GM13977 (cell line): Measurements from ENCODE around the gene UQCRC1.

Experiments used
- DNase-seq: peaks from one replicate; pipeline ENCODE4 v3.0.0; 2012; ENCODE audit warnings: low spot score
- in situ Hi-C: fragments of 300-500 bp; cut with MboI; formaldehyde crosslinking; loops from one replicate; pipeline ENCODE4 v1.12.0; 2022; ENCODE audit warnings: low sequenced_read_pairs, low pct_unique_long_range_greater_than_20kb, mixed read lengths, inconsistent platforms; ENCODE audit not compliant: unreplicated experiment
- TF ChIP-seq, protein P1 (sequence below): IDR thresholded peaks from 2 replicates; pipeline ENCODE4 v1.5.1; 2012; ENCODE audit warnings: mild to moderate bottlenecking, control low read depth; ENCODE audit not compliant: insufficient read depth; ENCODE audit errors: extremely low read depth, missing control alignments

Gene UQCRC1

GRCh38 chr3:48595526-48596121 is 13.8 kb downstream of the UQCRC1 start:
- in situ Hi-C loops, result no loop called here
- TF ChIP-seq, protein P1, sequence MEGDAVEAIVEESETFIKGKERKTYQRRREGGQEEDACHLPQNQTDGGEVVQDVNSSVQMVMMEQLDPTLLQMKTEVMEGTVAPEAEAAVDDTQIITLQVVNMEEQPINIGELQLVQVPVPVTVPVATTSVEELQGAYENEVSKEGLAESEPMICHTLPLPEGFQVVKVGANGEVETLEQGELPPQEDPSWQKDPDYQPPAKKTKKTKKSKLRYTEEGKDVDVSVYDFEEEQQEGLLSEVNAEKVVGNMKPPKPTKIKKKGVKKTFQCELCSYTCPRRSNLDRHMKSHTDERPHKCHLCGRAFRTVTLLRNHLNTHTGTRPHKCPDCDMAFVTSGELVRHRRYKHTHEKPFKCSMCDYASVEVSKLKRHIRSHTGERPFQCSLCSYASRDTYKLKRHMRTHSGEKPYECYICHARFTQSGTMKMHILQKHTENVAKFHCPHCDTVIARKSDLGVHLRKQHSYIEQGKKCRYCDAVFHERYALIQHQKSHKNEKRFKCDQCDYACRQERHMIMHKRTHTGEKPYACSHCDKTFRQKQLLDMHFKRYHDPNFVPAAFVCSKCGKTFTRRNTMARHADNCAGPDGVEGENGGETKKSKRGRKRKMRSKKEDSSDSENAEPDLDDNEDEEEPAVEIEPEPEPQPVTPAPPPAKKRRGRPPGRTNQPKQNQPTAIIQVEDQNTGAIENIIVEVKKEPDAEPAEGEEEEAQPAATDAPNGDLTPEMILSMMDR, result no peak
- no peak for DNase-seq

GRCh38 chr3:48595075-48595525 is 14.3 kb downstream of the UQCRC1 start, which contains the start of gene COL7A1:
TSS of gene COL7A1 (minus strand) at chr3:48595329. CDS start at chr3:48595159, 170 bp downstream.
- TF ChIP-seq, protein P1, result no peak
- peak; percentile 75 for DNase-seq
- in situ Hi-C loops, result no loop called here

DNA sequence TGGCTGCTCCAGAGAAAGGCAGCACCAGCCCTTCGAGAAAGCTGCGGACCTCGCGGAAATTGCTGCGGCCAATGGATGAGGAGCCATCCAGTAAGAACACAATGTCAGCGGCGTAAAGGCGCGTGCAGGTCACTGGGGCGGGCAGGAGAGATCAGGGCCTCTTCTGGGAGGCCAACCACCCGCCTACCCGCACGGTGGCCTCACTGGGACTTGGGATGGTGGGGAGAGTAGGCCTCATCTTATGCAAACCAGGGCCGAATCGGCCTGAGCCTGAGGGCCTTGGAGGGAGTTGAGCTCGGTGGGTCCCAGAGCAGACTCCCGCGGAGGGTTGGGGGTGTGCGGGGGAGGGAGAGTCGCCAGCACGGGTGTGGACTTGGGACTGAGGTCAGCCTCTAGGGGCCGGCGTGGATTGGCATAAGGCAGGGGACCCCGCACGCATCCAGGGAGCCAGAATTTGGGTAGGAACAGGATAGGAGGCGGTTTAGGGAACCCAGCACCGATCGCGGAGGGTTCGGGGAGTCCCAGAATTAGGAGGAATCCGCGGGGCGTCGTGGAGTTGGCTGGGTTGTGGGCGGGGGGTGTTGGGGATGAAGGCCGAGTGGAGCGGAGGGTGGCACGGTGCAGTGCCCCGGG is 14.9 kb downstream of the UQCRC1 start:
- DNase-seq, result no peak
- TF ChIP-seq, protein P1, result no peak
- in situ Hi-C loops, result no loop called here

- TF ChIP-seq, protein P1, result no peak
- no peak for DNase-seq
- in situ Hi-C loops, result no loop called here
Observed at GRCh38 chr3:48593337-48593736, 16.1 kb downstream of the UQCRC1 start.

- DNase-seq, result no peak
- in situ Hi-C loops, result no loop called here
- TF ChIP-seq, protein P1, result no peak
Observed at GRCh38 chr3:48592519-48593087, 16.8 kb downstream of the UQCRC1 start.

GRCh38 chr3:48591886-48592518 is 17.4 kb downstream of the UQCRC1 start:
- in situ Hi-C loops, result no loop called here
- no peak for DNase-seq
- TF ChIP-seq, protein P1, result no peak
